Activated CD8-positive, alpha-beta memory T cell treated with anti-CD3 and anti-CD28 coated beads for 48 hours (primary cell): Measurements from ENCODE around the gene TBL1X.
A peak's percentile ranks its signal among the peaks of the same experiment; 100 is the strongest.

Source experiments
- DNase-seq, 3 experiments: peaks; one replicate each; pipeline ENCODE4 v3.0.0-alpha.2; 2020; ENCODE audit warnings: low read depth in 2 of 3, low spot score in 2 of 3

Gene TBL1X

GRCh38 chrX:9619133-9619532 lies 154.3 kb downstream of the TBL1X start:
- DNase-seq, result no peak

- DNase-seq, result no peak
Measured at GRCh38 chrX:9619581-9619980, 154.7 kb downstream of the TBL1X start.

GRCh38 chrX:9622128-9622527 lies 157.3 kb downstream of the TBL1X start:
- DNase-seq, result no peak

GRCh38 chrX:9626379-9626778 lies 161.5 kb downstream of the TBL1X start:
- DNase-seq, result no peak

- no peak for DNase-seq
Measured at GRCh38 chrX:9627922-9628321, 163.1 kb downstream of the TBL1X start.

- DNase-seq, result no peak
Measured at GRCh38 chrX:9628779-9629493, 164.1 kb downstream of the TBL1X start.

- no peak for DNase-seq
Measured at GRCh38 chrX:9634551-9634950, 169.7 kb downstream of the TBL1X start.

GRCh38 chrX:9635368-9635767 lies 170.5 kb downstream of the TBL1X start:
- DNase-seq, result no peak

- no peak for DNase-seq
Measured at GRCh38 chrX:9635803-9636202, 170.9 kb downstream of the TBL1X start.

GRCh38 chrX:9638871-9639270 lies 174.0 kb downstream of the TBL1X start:
- DNase-seq, result no peak

GRCh38 chrX:9642270-9642995 lies 177.6 kb downstream of the TBL1X start:
- DNase-seq, result no peak

- no peak for DNase-seq
Measured at GRCh38 chrX:9643807-9644206, 178.9 kb downstream of the TBL1X start.

- DNase-seq, result peak in 2 of 3 experiments; percentile 3 to 27
Measured at GRCh38 chrX:9644335-9644734, 179.5 kb downstream of the TBL1X start.

- DNase-seq, result no peak
Measured at GRCh38 chrX:9646471-9647224, 181.8 kb downstream of the TBL1X start.

- DNase-seq, result no peak
Measured at GRCh38 chrX:9647431-9647830, 182.6 kb downstream of the TBL1X start.

- DNase-seq, result no peak
Measured at GRCh38 chrX:9650091-9650490, 185.2 kb downstream of the TBL1X start.

- no peak for DNase-seq
Measured at GRCh38 chrX:9651737-9652136, 186.9 kb downstream of the TBL1X start.

GRCh38 chrX:9654929-9655328 lies 190.1 kb downstream of the TBL1X start:
- DNase-seq, result no peak

GRCh38 chrX:9656277-9656676 lies 191.4 kb downstream of the TBL1X start:
- no peak for DNase-seq

GRCh38 chrX:9656871-9657270 lies 192.0 kb downstream of the TBL1X start:
- DNase-seq, result no peak

- DNase-seq, result no peak
Measured at GRCh38 chrX:9657590-9658256, 192.9 kb downstream of the TBL1X start.
